Pulmonary artery endothelial cell (primary cell): Measurements from ENCODE around the gene COL9A1. TPM values are rescaled to one million over a fixed set of nuclear protein-coding genes. Genes with fewer than 3 reads are reported as not detected.

Experiments used
- DNase-seq: peaks from one replicate; pipeline ENCODE4 v3.0.0-alpha.2; 2011; ENCODE audit warnings: low read depth, low spot score
- total RNA-seq: library from RNA; depleted of rRNA; stranded (reverse); fragments of >200 nt; gene quantifications from 2 replicates; pipeline ENCODE4 v1.2.3, GENCODE V29; 2014

Gene COL9A1
- total RNA-seq, 1 donor from 2014 or later, result not detected

GRCh38 chr6:70289299-70289698 lies 13.6 kb downstream of the COL9A1 start:
- DNase-seq, result no peak

- no peak for DNase-seq
Measured at GRCh38 chr6:70286905-70287304, 16.0 kb downstream of the COL9A1 start.

GRCh38 chr6:70285201-70285600 lies 17.7 kb downstream of the COL9A1 start:
- no peak for DNase-seq

GRCh38 chr6:70282919-70283461 lies 19.9 kb downstream of the COL9A1 start:
- no peak for DNase-seq

GRCh38 chr6:70282312-70282918 lies 20.5 kb downstream of the COL9A1 start:
- no peak for DNase-seq

- no peak for DNase-seq
Measured at GRCh38 chr6:70281923-70282311, 21.0 kb downstream of the COL9A1 start.

- no peak for DNase-seq
Measured at GRCh38 chr6:70280400-70280853, 22.5 kb downstream of the COL9A1 start.

GRCh38 chr6:70277470-70277869 lies 25.4 kb downstream of the COL9A1 start:
- no peak for DNase-seq

- DNase-seq, result no peak
Measured at GRCh38 chr6:70274338-70274737, 28.5 kb downstream of the COL9A1 start.

GRCh38 chr6:70272071-70272470 lies 30.8 kb downstream of the COL9A1 start:
- no peak for DNase-seq

- no peak for DNase-seq
Measured at GRCh38 chr6:70270287-70271005, 32.4 kb downstream of the COL9A1 start.

- DNase-seq, result no peak
Measured at GRCh38 chr6:70266142-70266541, 36.7 kb downstream of the COL9A1 start.

- no peak for DNase-seq
Measured at GRCh38 chr6:70264306-70264705, 38.6 kb downstream of the COL9A1 start.

- no peak for DNase-seq
Measured at GRCh38 chr6:70258483-70258882, 44.4 kb downstream of the COL9A1 start.

- no peak for DNase-seq
Measured at GRCh38 chr6:70257768-70258273, 45.1 kb downstream of the COL9A1 start.

GRCh38 chr6:70254784-70255183 lies 48.1 kb downstream of the COL9A1 start:
- DNase-seq, result no peak

GRCh38 chr6:70253923-70254322 lies 49.0 kb downstream of the COL9A1 start:
- no peak for DNase-seq

GRCh38 chr6:70252604-70253003 lies 50.3 kb downstream of the COL9A1 start:
- no peak for DNase-seq

- DNase-seq, result no peak
Measured at GRCh38 chr6:70246118-70246517, 56.8 kb downstream of the COL9A1 start.

- no peak for DNase-seq
Measured at GRCh38 chr6:70241991-70242420, 60.9 kb downstream of the COL9A1 start.

- no peak for DNase-seq
Measured at GRCh38 chr6:70241031-70241430, 61.9 kb downstream of the COL9A1 start.

- DNase-seq, result no peak
Measured at GRCh38 chr6:70236343-70236742, 66.5 kb downstream of the COL9A1 start.
